C1 segment of cervical spinal cord (tissue), 14 donors: ENCODE data around the gene EEF2.
A peak's percentile ranks its signal among the peaks of the same experiment; 100 is the strongest.
"Not testable (repeated sequence)": the region's sequence is repeated elsewhere in the genome, so short reads cannot be mapped to it uniquely, and the experiment has no call there.

ENCODE experiments used
- DNase-seq, 14 donors: peaks; one replicate each; lab custom pipeline; 2025; lab: John Stamatoyannopoulos, UW

Gene EEF2

GRCh38 chr19:3970313-3970807, 14.9 kb downstream of the EEF2 start:
- DNase-seq = no peak

GRCh38 chr19:3969435-3970312, 15.6 kb downstream of the EEF2 start:
- DNase-seq = peak in 1 of 14 donors; percentile 48

GRCh38 chr19:3968556-3969434, 16.5 kb downstream of the EEF2 start:
- DNase-seq = peak in 8 of 14 donors; percentile 18 to 68 (median 35)

- not testable (repeated sequence) for DNase-seq
Measured at GRCh38 chr19:3967983-3968382, 17.3 kb downstream of the EEF2 start.

GRCh38 chr19:3966051-3967017, 18.9 kb downstream of the EEF2 start:
- no peak for DNase-seq

- no peak for DNase-seq
Measured at GRCh38 chr19:3964256-3965194, 20.7 kb downstream of the EEF2 start.

- DNase-seq = no peak
Measured at GRCh38 chr19:3963458-3964255, 21.6 kb downstream of the EEF2 start.

- DNase-seq = no peak
Measured at GRCh38 chr19:3961007-3961406, 24.3 kb downstream of the EEF2 start.

- no peak for DNase-seq
Measured at GRCh38 chr19:3959766-3960131, 25.5 kb downstream of the EEF2 start.

- no peak for DNase-seq
Measured at GRCh38 chr19:3958836-3959765, 26.2 kb downstream of the EEF2 start.

GRCh38 chr19:3955688-3956087, 29.6 kb downstream of the EEF2 start:
- DNase-seq = no peak

GRCh38 chr19:3955276-3955675, 30.0 kb downstream of the EEF2 start:
- not testable (repeated sequence) for DNase-seq

GRCh38 chr19:3954107-3954506, 31.2 kb downstream of the EEF2 start:
- DNase-seq = no peak

GRCh38 chr19:3952755-3953276, 32.4 kb downstream of the EEF2 start:
- not testable (repeated sequence) for DNase-seq

GRCh38 chr19:3950871-3951861, 34.1 kb downstream of the EEF2 start:
- DNase-seq = peak in 1 of 14 donors; percentile 84
